Osteoblast (primary cell): ENCODE data around the gene CSNK1G2. TPM values are rescaled to one million over a fixed set of nuclear protein-coding genes. Genes with fewer than 3 reads are reported as not detected.

ENCODE experiments used
- DNase-seq: peaks from one replicate; pipeline ENCODE4 v3.0.0; 2011; ENCODE audit warnings: low spot score, mixed read lengths; ENCODE audit not compliant: insufficient read length; ENCODE audit errors: missing footprints
- H2AFZ ChIP-seq: 2 replicates; pipeline ENCODE4 v1.6.0; 2011; ENCODE audit warnings: mild to moderate bottlenecking, low read length
- H3K27ac ChIP-seq: 2 replicates; pipeline ENCODE4 v1.5.1; 2011; ENCODE audit warnings: mild to moderate bottlenecking, low read depth, low read length, moderate library complexity
- H3K27me3 ChIP-seq: 2 replicates; pipeline ENCODE4 v1.6.0; 2012; ENCODE audit warnings: mild to moderate bottlenecking, control low read depth, inconsistent platforms, low read length, moderate library complexity; ENCODE audit not compliant: insufficient read depth
- H3K36me3 ChIP-seq: 2 replicates; pipeline ENCODE4 v1.5.1; 2011; ENCODE audit warnings: mild to moderate bottlenecking, low read length, control low read depth, moderate library complexity; ENCODE audit not compliant: insufficient read depth
- H3K4me1 ChIP-seq: 2 replicates; pipeline ENCODE4 v1.5.1; 2011; ENCODE audit warnings: mild to moderate bottlenecking, low read length, control low read depth, moderate library complexity; ENCODE audit not compliant: insufficient read depth
- H3K4me2 ChIP-seq: 2 replicates; pipeline ENCODE4 v1.6.0; 2011; ENCODE audit warnings: mild to moderate bottlenecking, low read length; ENCODE audit not compliant: insufficient read depth
- H3K4me3 ChIP-seq: fragments of 200-600 bp; sonication (generic); 3 replicates; pipeline ENCODE4 v1.5.1; 2012; ENCODE audit warnings: mild to moderate bottlenecking, low read length, inconsistent platforms; ENCODE audit not compliant: insufficient read depth
- H3K79me2 ChIP-seq: 2 replicates; pipeline ENCODE4 v1.6.0; 2012; ENCODE audit warnings: mild to moderate bottlenecking, low read length, control low read depth, inconsistent platforms; ENCODE audit not compliant: insufficient read depth
- H3K9me3 ChIP-seq: 2 replicates; pipeline ENCODE4 v1.5.1; 2011; ENCODE audit warnings: low read depth, low read length, control low read depth
- H4K20me1 ChIP-seq: 2 replicates; pipeline ENCODE4 v1.6.0; 2012; ENCODE audit warnings: mild to moderate bottlenecking, low read length, control low read depth; ENCODE audit not compliant: insufficient read depth
- total RNA-seq: library from RNA; depleted of rRNA; stranded (reverse); fragments of >200 nt; gene quantifications from 2 replicates; pipeline ENCODE4 v1.2.3, GENCODE V29; 2012
- TF ChIP-seq, protein P1 (sequence below): IDR thresholded peaks from 2 replicates; pipeline ENCODE4 v1.5.1; 2011; ENCODE audit warnings: mild to moderate bottlenecking, low read depth, low read length, moderate library complexity; ENCODE audit errors: extremely low read depth

The CSNK1G2 gene
- total RNA-seq, 1 donor: 68.8 TPM

DNA sequence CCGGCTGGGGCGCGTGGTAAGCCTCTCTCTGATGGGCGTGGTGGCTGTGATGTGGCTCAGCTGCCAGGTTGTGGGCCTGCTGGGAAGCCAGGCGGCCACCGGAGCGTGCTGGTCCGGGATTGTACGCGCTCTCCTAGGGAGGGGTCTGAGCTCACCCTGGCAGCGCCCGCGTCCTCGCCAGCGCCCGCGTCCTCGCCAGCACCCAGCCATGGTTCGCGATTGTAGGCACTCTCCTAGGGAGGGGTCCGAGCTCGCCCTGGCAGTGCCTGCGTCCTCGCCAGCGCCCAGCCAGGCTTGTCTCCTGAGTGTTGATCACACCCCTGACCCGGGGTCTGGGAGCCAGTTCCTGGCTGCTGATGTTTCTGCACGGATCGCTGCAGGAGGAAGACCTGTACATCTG, 22.0 kb upstream of the CSNK1G2 start:
- TF ChIP-seq, protein P1, sequence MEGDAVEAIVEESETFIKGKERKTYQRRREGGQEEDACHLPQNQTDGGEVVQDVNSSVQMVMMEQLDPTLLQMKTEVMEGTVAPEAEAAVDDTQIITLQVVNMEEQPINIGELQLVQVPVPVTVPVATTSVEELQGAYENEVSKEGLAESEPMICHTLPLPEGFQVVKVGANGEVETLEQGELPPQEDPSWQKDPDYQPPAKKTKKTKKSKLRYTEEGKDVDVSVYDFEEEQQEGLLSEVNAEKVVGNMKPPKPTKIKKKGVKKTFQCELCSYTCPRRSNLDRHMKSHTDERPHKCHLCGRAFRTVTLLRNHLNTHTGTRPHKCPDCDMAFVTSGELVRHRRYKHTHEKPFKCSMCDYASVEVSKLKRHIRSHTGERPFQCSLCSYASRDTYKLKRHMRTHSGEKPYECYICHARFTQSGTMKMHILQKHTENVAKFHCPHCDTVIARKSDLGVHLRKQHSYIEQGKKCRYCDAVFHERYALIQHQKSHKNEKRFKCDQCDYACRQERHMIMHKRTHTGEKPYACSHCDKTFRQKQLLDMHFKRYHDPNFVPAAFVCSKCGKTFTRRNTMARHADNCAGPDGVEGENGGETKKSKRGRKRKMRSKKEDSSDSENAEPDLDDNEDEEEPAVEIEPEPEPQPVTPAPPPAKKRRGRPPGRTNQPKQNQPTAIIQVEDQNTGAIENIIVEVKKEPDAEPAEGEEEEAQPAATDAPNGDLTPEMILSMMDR: no peak
- Histone ChIP-seq H3K27me3 (no peaks in the 10 kb centered on the region), H3K36me3 (peaks cover 38% of the 10 kb centered on the region), H3K27ac (no peak overlapping the region), H4K20me1 (peaks cover 7% of the 10 kb centered on the region), H2AFZ (no peak overlapping the region), H3K4me2 (no peak overlapping the region), H3K79me2 (peaks cover 17% of the 10 kb centered on the region), H3K4me3 (no peak overlapping the region), H3K4me1 (no peaks in the 10 kb centered on the region), H3K9me3 (no peaks in the 10 kb centered on the region)
- peak; percentile 45 for DNase-seq

DNA sequence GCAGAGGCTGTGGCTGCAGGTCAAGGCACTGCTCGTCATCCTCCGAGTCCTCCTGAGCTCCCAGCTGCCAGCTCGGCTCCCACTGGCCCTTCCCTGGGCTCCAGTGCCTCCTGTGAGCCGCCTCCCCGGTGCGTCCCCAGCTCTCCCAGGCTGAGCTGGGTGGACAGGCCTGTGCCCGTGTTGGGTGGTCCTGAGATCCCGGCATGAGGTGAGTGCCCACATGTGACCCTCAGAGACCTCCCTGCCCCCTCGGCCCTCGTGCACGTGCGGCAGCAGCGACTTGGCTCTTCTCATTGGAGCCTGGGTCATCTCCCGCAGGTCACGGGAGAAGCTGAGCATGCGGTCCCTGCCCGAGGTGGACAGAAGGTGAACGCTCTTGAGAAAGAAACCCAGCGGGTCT, 20.3 kb upstream of the CSNK1G2 start:
- H3K79me2 ChIP-seq: peaks cover 2% of the 10 kb centered on the region

DNA sequence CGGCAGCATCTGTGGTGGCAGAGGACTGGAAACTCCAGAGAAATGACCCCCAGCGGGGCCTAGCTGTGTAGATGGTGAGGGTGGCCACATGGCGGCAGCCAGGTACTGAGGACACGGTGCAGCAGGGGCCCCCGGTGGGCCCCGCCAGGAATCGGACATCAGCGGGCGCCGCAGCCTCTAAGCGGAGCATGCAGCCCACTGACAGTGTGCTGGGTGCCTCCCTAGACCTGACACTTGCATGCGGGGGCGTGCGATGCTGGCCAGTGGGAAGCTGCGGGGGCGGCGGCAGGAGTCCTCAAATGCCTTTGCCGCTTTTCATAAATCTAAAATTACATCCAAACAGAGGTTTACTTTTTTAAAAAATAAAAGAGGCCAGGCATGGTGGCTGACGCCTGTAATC, 19.6 kb upstream of the CSNK1G2 start:
- peak; percentile 31 for DNase-seq
- Histone ChIP-seq H3K79me2 (no peaks in the 10 kb centered on the region), H2AFZ (no peak overlapping the region), H3K27ac (no peak overlapping the region), H3K4me1 (no peaks in the 10 kb centered on the region), H3K36me3 (peaks cover 44% of the 10 kb centered on the region), H3K4me3 (no peak overlapping the region), H3K4me2 (no peak overlapping the region), H3K9me3 (no peaks in the 10 kb centered on the region), H3K27me3 (no peaks in the 10 kb centered on the region), H4K20me1 (no peaks in the 10 kb centered on the region)
- TF ChIP-seq, protein P1: no peak

More for the DNA sequence above, 20.3 kb upstream of the CSNK1G2 start:
- H3K36me3 ChIP-seq: peaks cover 44% of the 10 kb centered on the region
- H3K27me3 ChIP-seq: no peaks in the 10 kb centered on the region
- DNase-seq: peak; percentile 65
- no peaks in the 10 kb centered on the region for H4K20me1 ChIP-seq
- no peaks in the 10 kb centered on the region for H3K4me1 ChIP-seq
- no peak overlapping the region for H2AFZ ChIP-seq
- no peak overlapping the region for H3K27ac ChIP-seq
- H3K9me3 ChIP-seq: no peaks in the 10 kb centered on the region
- no peak overlapping the region for H3K4me3 ChIP-seq
- TF ChIP-seq, protein P1: no peak
- H3K4me2 ChIP-seq: no peak overlapping the region

DNA sequence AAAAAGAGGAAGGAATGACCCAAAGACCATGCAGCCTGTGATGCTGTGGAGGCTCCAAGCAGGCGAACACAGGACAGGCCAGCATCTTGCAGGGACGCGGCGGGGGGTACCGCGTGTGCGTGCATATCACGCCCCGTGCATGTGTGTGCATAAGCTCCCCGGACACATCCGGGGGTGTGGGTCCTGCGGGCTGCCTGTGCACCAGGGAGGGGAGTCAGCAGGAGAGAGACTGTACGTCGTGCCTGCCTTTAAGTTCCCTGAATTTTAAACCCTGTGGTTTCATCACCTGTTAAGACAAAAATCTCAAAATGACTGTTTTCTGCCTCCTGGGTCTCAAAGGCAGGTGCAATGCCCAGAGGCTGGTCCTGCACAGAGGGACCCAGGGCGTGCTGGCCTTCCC, 19.1 kb upstream of the CSNK1G2 start:
- H3K4me3 ChIP-seq: no peak overlapping the region
- H3K9me3 ChIP-seq: no peaks in the 10 kb centered on the region
- no peaks in the 10 kb centered on the region for H3K4me1 ChIP-seq
- DNase-seq: peak; percentile 65
- H3K36me3 ChIP-seq: peaks cover 44% of the 10 kb centered on the region
- H2AFZ ChIP-seq: no peak overlapping the region
- no peak overlapping the region for H3K4me2 ChIP-seq
- no peaks in the 10 kb centered on the region for H4K20me1 ChIP-seq
- H3K27ac ChIP-seq: no peak overlapping the region
- no peaks in the 10 kb centered on the region for H3K27me3 ChIP-seq
- TF ChIP-seq, protein P1: no peak
- H3K79me2 ChIP-seq: no peaks in the 10 kb centered on the region
